HCT116 (cell line): Measurements from ENCODE around the gene CGGBP1. TPM values are rescaled to one million over a fixed set of nuclear protein-coding genes. Genes with fewer than 3 reads are reported as not detected.

Experiments used
- ATAC-seq: fragments of 200-7000 bp; cut with Tn5 transposase; 2 replicates; pipeline ENCODE4 v1.9.1; 2020; ENCODE audit warnings: mild to moderate bottlenecking, moderate library complexity
- BruUV-seq: library from RNA; stranded (reverse); fragments of 400-500 nt; replicated peaks from 2 replicates; lab custom pipeline; 2021; lab: Mats Ljungman, UMichigan
- CTCF ChIA-PET: fragments of 300-600 bp; sonication (Branson Sonifier 250); formaldehyde crosslinking; loops from one replicate; lab custom pipeline; 2021; ENCODE audit warnings: antibody characterized with exemption; lab: Charles Lee
- POLR2A ChIA-PET: fragments of 300-600, 350-600 bp; sonication (Branson Sonifier 250); formaldehyde crosslinking; loops from one replicate; lab custom pipeline; 2021; ENCODE audit warnings: antibody characterized with exemption; lab: Charles Lee
- RAD21 ChIA-PET, 2 experiments: fragments of 300-600 bp; sonication (Branson Sonifier 250); formaldehyde crosslinking; loops; one replicate each; lab custom pipeline; 2023; ENCODE audit warnings: low total read pairs in 2 of 2; ENCODE audit not compliant: uncharacterized antibody in 2 of 2, unreplicated experiment in 2 of 2, low non-redundant PET in 1 of 2; lab: Charles Lee
- DNase-seq: peaks from one replicate; pipeline ENCODE4 v3.0.0-alpha.2; 2010; ENCODE audit warnings: low read depth, low spot score
- H2AFZ ChIP-seq: fragments of 200-600 bp; shearing (Covaris generic), sonication (generic); 2 replicates; pipeline ENCODE4 v1.6.1; 2017; ENCODE audit warnings: low read depth, mixed run types, mixed read lengths, antibody characterized with exemption, low read length; ENCODE audit not compliant: poor library complexity, severe bottlenecking
- H3K27ac ChIP-seq: 2 replicates; pipeline ENCODE4 v1.5.1; 2012; ENCODE audit warnings: low read depth, low read length
- H3K27me3 ChIP-seq: fragments of 200-600 bp; sonication (generic); 2 replicates; pipeline ENCODE4 v1.6.1; 2016; ENCODE audit warnings: mixed run types, low read length, mixed read lengths; ENCODE audit not compliant: insufficient read depth
- H3K36me3 ChIP-seq, 2 experiments: fragments of 200-500 bp in 1 of 2; fragments of 200-600 bp in 1 of 2; sonication (Bioruptor generic) in 1 of 2; sonication (generic) in 1 of 2; 2 replicates each; pipeline versions ENCODE4 v1.5.1 to v1.6.1; 2014 to 2016; ENCODE audit warnings: low read length in 2 of 2, inconsistent platforms in 1 of 2, mixed read lengths in 1 of 2, mixed run types in 1 of 2; ENCODE audit not compliant: insufficient read depth in 2 of 2, control insufficient read depth in 1 of 2
- H3K4me1 ChIP-seq, 2 experiments: fragments of 200-600 bp in 1 of 2; sonication (generic) in 1 of 2; 2 replicates each; pipeline versions ENCODE4 v1.5.1 to v1.6.1; 2012 to 2017; ENCODE audit warnings: low read length in 2 of 2, inconsistent platforms in 1 of 2, mild to moderate bottlenecking in 1 of 2, mixed read lengths in 1 of 2, mixed run types in 1 of 2, moderate library complexity in 1 of 2; ENCODE audit not compliant: insufficient read depth in 2 of 2, control insufficient read depth in 1 of 2
- H3K4me2 ChIP-seq: fragments of 200-600 bp; sonication (generic); 2 replicates; pipeline ENCODE4 v1.6.1; 2017; ENCODE audit warnings: mixed run types, low read length, mixed read lengths
- H3K4me3 ChIP-seq, 2 experiments: fragments of 200-600 bp in 1 of 2; sonication (generic) in 1 of 2; replicated peaks in 1 of 2; 2 replicates each; pipeline ENCODE4 v1.5.1; 2011 to 2016; ENCODE audit warnings: low read length in 2 of 2, control low read depth in 1 of 2, low read depth in 1 of 2, mild to moderate bottlenecking in 1 of 2, mixed read lengths in 1 of 2, mixed run types in 1 of 2
- H3K79me2 ChIP-seq: fragments of 200-600 bp; sonication (generic); 2 replicates; pipeline ENCODE4 v1.6.1; 2017; ENCODE audit warnings: mild to moderate bottlenecking, mixed run types, low read length, moderate library complexity, mixed read lengths; ENCODE audit not compliant: insufficient read depth
- H3K9ac ChIP-seq: fragments of 200-600 bp; sonication (generic); 2 replicates; pipeline ENCODE4 v1.6.1; 2016; ENCODE audit warnings: low read length, mixed read lengths
- H3K9me2 ChIP-seq: fragments of 200-600 bp; sonication (generic), shearing (Covaris generic); 2 replicates; pipeline ENCODE4 v1.6.1; 2017; ENCODE audit warnings: mixed run types, mild to moderate bottlenecking, moderate library complexity; ENCODE audit not compliant: insufficient read depth
- H3K9me3 ChIP-seq, 2 experiments: fragments of 200-500 bp in 1 of 2; fragments of 200-600 bp in 1 of 2; sonication (Bioruptor generic) in 1 of 2; sonication (generic) in 1 of 2; 2 replicates each; pipeline ENCODE4 v1.6.1; 2014 to 2017; ENCODE audit warnings: low read length in 2 of 2, mixed read lengths in 2 of 2, inconsistent platforms in 1 of 2, low read depth in 1 of 2, mild to moderate bottlenecking in 1 of 2, mixed run types in 1 of 2, moderate library complexity in 1 of 2; ENCODE audit not compliant: control insufficient read depth in 1 of 2, insufficient read depth in 1 of 2
- H4K20me1 ChIP-seq: fragments of 200-600 bp; sonication (generic), shearing (Covaris generic); 2 replicates; pipeline ENCODE4 v1.6.1; 2017; ENCODE audit warnings: mixed run types, mild to moderate bottlenecking, moderate library complexity; ENCODE audit not compliant: insufficient read depth
- CBX3 ChIP-seq: IDR thresholded peaks from 2 replicates; pipeline ENCODE4 v1.6.1; 2012; ENCODE audit warnings: low read depth
- EGR1 ChIP-seq: IDR thresholded peaks from 2 replicates; pipeline ENCODE4 v1.6.1; 2012; ENCODE audit warnings: low read depth
- FOSL1 ChIP-seq: IDR thresholded peaks from 2 replicates; pipeline ENCODE4 v1.6.1; 2012; ENCODE audit warnings: low read depth
- JUND ChIP-seq: IDR thresholded peaks from 2 replicates; pipeline ENCODE4 v1.6.1; 2012
- POLR2A ChIP-seq: IDR thresholded peaks from 2 replicates; pipeline ENCODE4 v1.7.0; 2011; ENCODE audit warnings: borderline replicate concordance; ENCODE audit not compliant: insufficient read depth, insufficient read length; ENCODE audit errors: extremely low read depth
- RAD21 ChIP-seq: IDR thresholded peaks from 2 replicates; pipeline ENCODE4 v1.6.1; 2012; ENCODE audit warnings: low read depth, mild to moderate bottlenecking
- SIN3A ChIP-seq: IDR thresholded peaks from 2 replicates; pipeline ENCODE4 v1.6.1; 2012; ENCODE audit warnings: low read depth
- YY1 ChIP-seq: IDR thresholded peaks from 2 replicates; pipeline ENCODE4 v1.6.1; 2011; ENCODE audit warnings: low read length, low read depth, moderate library complexity, mild to moderate bottlenecking; ENCODE audit not compliant: insufficient replicate concordance; ENCODE audit errors: extremely low read depth
- intact Hi-C: fragments of 100-400 bp; cut with micrococcal nuclease; formaldehyde crosslinking; loops from 2 replicates; pipeline ENCODE4 v1.10.0; 2022
- total RNA-seq: library from RNA; stranded (reverse); gene quantifications from one replicate; pipeline ENCODE4 v1.2.1, GENCODE V29; 2021; ENCODE audit not compliant: unreplicated experiment
- TF ChIP-seq, protein P1 (sequence below): IDR thresholded peaks from 2 replicates; pipeline ENCODE4 v1.6.1; 2012

Gene CGGBP1
- total RNA-seq, 1 experiment from 2014 or later: 52.7 TPM

DNA sequence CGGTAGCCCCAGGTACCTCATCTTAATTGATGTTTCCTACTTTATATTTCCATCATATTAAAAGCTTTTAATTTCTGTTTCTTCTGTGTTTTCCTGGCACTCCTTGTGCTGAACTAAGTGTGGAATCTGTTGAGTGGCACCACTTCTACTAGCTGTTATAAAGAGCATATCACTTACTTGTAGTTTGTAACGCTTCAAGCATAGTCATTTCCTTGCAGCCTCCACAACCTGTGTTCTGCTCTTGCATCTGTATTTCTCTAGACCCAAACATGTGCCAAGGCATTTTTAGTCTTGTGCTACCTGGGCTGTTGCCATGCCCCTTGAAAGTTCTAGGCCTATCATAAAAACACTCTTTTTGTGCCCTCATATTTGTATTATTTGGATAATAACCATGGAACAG lies 16.3 kb upstream of the CGGBP1 start (continued):
- TF ChIP-seq FOSL1 (no peak), EGR1 (no peak), YY1 (no peak), POLR2A (no peak), RAD21 (no peak), JUND (no peak)
- TF ChIP-seq, protein P1, sequence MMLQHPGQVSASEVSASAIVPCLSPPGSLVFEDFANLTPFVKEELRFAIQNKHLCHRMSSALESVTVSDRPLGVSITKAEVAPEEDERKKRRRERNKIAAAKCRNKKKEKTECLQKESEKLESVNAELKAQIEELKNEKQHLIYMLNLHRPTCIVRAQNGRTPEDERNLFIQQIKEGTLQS: no peak

DNA sequence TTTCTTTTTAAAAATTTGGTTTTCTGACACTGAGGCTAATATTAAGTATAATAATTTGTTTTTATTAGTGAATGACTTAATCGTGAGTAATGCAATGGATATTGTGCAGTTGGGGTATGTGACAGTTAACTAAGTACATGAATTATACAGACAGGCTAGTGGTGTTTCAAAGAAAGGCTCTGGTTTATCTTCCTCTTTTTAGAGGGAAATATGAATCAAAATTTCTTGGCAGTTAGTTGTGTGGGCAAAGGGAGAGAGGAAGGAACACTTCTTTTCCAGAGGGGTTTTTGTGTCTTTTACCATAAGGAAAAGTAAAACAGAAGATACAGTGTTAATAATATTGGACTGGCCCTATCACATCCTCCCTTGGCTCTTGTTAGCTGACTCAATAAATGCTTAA lies 2.9 kb upstream of the CGGBP1 start:
- H3K4me3 ChIP-seq: no peak overlapping the region
- peaks cover 80% of the 10 kb centered on the region for H3K79me2 ChIP-seq
- ChIA-PET CTCF (no interaction called here), POLR2A (no interaction called here), RAD21 (no interaction called here)
- no peaks in the 10 kb centered on the region; the same call in 1 of the 2 replicates for H4K20me1 ChIP-seq
- peaks cover 0 to 15% of the 10 kb centered on the region in 2 experiments; a peak in 2 of 4 replicates for H3K4me1 ChIP-seq
- no peaks in the 10 kb centered on the region for H3K27me3 ChIP-seq
- no peak for TF ChIP-seq CBX3
- no peak for TF ChIP-seq EGR1
- TF ChIP-seq SIN3A: no peak
- no peak for ATAC-seq
- H2AFZ ChIP-seq: no peak overlapping the region
- H3K9me2 ChIP-seq: no peaks in the 10 kb centered on the region
- H3K27ac ChIP-seq: no peak overlapping the region
- H3K9me3 ChIP-seq: no peaks in the 10 kb centered on the region
- no peaks in the 10 kb centered on the region for H3K36me3 ChIP-seq
- H3K9ac ChIP-seq: no peak overlapping the region
- DNase-seq: no peak
- H3K4me2 ChIP-seq: no peak overlapping the region
- no TSS peak for BruUV-seq
- intact Hi-C loops: no loop called here
